HEK293T (cell line): Measurements from ENCODE around the gene TPRKB.

Experiments used
- ARNT ChIP-seq: fragments of 450-650 bp; IDR thresholded peaks from 2 replicates; pipeline ENCODE4 v1.6.1; 2017; ENCODE audit warnings: mild to moderate bottlenecking
- BHLHE40 ChIP-seq: fragments of 450-650 bp; IDR thresholded peaks from 2 replicates; pipeline ENCODE4 v1.6.1; 2016; ENCODE audit warnings: mild to moderate bottlenecking, moderate library complexity, borderline replicate concordance
- FOXA1 ChIP-seq: fragments of 450-650 bp; IDR thresholded peaks from 2 replicates; pipeline ENCODE4 v1.6.1; 2016; ENCODE audit warnings: mild to moderate bottlenecking
- FOXK2 ChIP-seq: fragments of 450-650 bp; IDR thresholded peaks from 2 replicates; pipeline ENCODE4 v1.6.1; 2016; ENCODE audit warnings: mild to moderate bottlenecking
- FOXM1 ChIP-seq: fragments of 450-650 bp; IDR thresholded peaks from 2 replicates; pipeline ENCODE4 v1.6.1; 2017; ENCODE audit warnings: mild to moderate bottlenecking, borderline replicate concordance
- SP1 ChIP-seq: fragments of 450-650 bp; IDR thresholded peaks from 2 replicates; pipeline ENCODE4 v1.6.1; 2017
- SUZ12 ChIP-seq: fragments of 450-650 bp; IDR thresholded peaks from 2 replicates; pipeline ENCODE4 v1.6.1; 2016; ENCODE audit warnings: mild to moderate bottlenecking

GRCh38 chr2:73740767-73741166 is 3.6 kb upstream of the TPRKB start:
- TF ChIP-seq BHLHE40 (no peak), SUZ12 (no peak), ARNT (no peak), FOXA1 (no peak), FOXK2 (no peak), SP1 (no peak), FOXM1 (no peak)
